HEK293 (cell line): ENCODE results near the gene SRGN.
"Not testable (repeated sequence)": the region's sequence is repeated elsewhere in the genome, so short reads cannot be mapped to it uniquely, and the experiment has no call there.

Experiments
- CTCF ChIA-PET: fragments of 350-600 bp; formaldehyde crosslinking; extraction: SDS; loops from one replicate; lab custom pipeline; 2021; ENCODE audit warnings: antibody characterized with exemption; lab: Yijun Ruan, JAX
- POLR2A ChIA-PET: fragments of 300-600 bp; formaldehyde crosslinking; extraction: SDS; loops from one replicate; lab custom pipeline; 2020; ENCODE audit warnings: antibody characterized with exemption, inconsistent platforms; lab: Yijun Ruan, JAX
- H3K27ac ChIP-seq: fragments of 200-500 bp; sonication (Bioruptor generic); 2 replicates; pipeline ENCODE4 v1.5.1; 2014; ENCODE audit warnings: low read depth, low read length, control low read depth, inconsistent platforms; ENCODE audit errors: extremely low read depth
- H3K36me3 ChIP-seq, 2 experiments: fragments of 200-500 bp in 1 of 2; sonication (Bioruptor generic) in 1 of 2; 1 replicate in 1 of 2; 2 replicates in 1 of 2; pipeline ENCODE4 v1.5.1; 2014 to 2017; ENCODE audit warnings: inconsistent platforms in 2 of 2, low read length in 2 of 2; ENCODE audit not compliant: control insufficient read depth in 2 of 2, insufficient read depth in 1 of 2
- H3K4me1 ChIP-seq: fragments of 200-500 bp; sonication (Bioruptor generic); 2 replicates; pipeline ENCODE4 v1.5.1; 2014; ENCODE audit warnings: mild to moderate bottlenecking, low read length, inconsistent platforms; ENCODE audit not compliant: control insufficient read depth, insufficient read depth
- H3K4me3 ChIP-seq: 2 replicates; pipeline ENCODE4 v1.5.1; 2011; ENCODE audit warnings: low read depth, mild to moderate bottlenecking, control low read depth, low read length, moderate library complexity
- H3K9me3 ChIP-seq: fragments of 200-500 bp; sonication (Bioruptor generic); 2 replicates; pipeline ENCODE4 v1.5.1; 2014; ENCODE audit warnings: low read depth, low read length, inconsistent platforms; ENCODE audit not compliant: control insufficient read depth, insufficient read depth
- SCRT1 ChIP-seq: fragments of 450-650 bp; formaldehyde crosslinking; IDR thresholded peaks from 2 replicates; pipeline ENCODE4 v1.5.1; 2016; ENCODE audit warnings: missing biosample characterization, missing genetic modification characterization, borderline replicate concordance
- SCRT2 ChIP-seq: fragments of 450-650 bp; formaldehyde crosslinking; IDR thresholded peaks from 2 replicates; pipeline ENCODE4 v1.5.1; 2016; ENCODE audit warnings: missing biosample characterization, missing genetic modification characterization
- SP3 ChIP-seq: fragments of 450-650 bp; formaldehyde crosslinking; IDR thresholded peaks from 2 replicates; pipeline ENCODE4 v1.5.1; 2016; ENCODE audit warnings: missing biosample characterization, missing genetic modification characterization
- ZFHX2 ChIP-seq: fragments of 450-650 bp; formaldehyde crosslinking; conservative IDR thresholded peaks from 2 replicates; pipeline ENCODE4 v1.5.1; 2016; ENCODE audit warnings: missing biosample characterization, missing genetic modification characterization
- ZNF10 ChIP-seq: fragments of 450-650 bp; formaldehyde crosslinking; IDR thresholded peaks from 2 replicates; pipeline ENCODE4 v1.5.1; 2017; ENCODE audit warnings: missing biosample characterization, missing genetic modification characterization
- ZNF114 ChIP-seq: fragments of 450-650 bp; formaldehyde crosslinking; IDR thresholded peaks from 2 replicates; pipeline ENCODE4 v1.5.0; 2017; ENCODE audit warnings: missing biosample characterization, missing genetic modification characterization
- ZNF121 ChIP-seq: fragments of 450-650 bp; formaldehyde crosslinking; IDR thresholded peaks from 2 replicates; pipeline ENCODE4 v1.5.1; 2016; ENCODE audit warnings: missing biosample characterization, missing genetic modification characterization
- ZNF138 ChIP-seq: fragments of 450-650 bp; formaldehyde crosslinking; IDR thresholded peaks from 2 replicates; pipeline ENCODE4 v1.5.1; 2016; ENCODE audit warnings: missing biosample characterization, missing genetic modification characterization, borderline replicate concordance
- ZNF155 ChIP-seq: fragments of 450-650 bp; formaldehyde crosslinking; IDR thresholded peaks from 2 replicates; pipeline ENCODE4 v1.5.1; 2016; ENCODE audit warnings: missing biosample characterization, missing genetic modification characterization
- ZNF169 ChIP-seq: fragments of 450-650 bp; formaldehyde crosslinking; IDR thresholded peaks from 2 replicates; pipeline ENCODE4 v1.5.1; 2016; ENCODE audit warnings: missing biosample characterization, missing genetic modification characterization
- ZNF211 ChIP-seq: fragments of 450-650 bp; formaldehyde crosslinking; IDR thresholded peaks from 2 replicates; pipeline ENCODE4 v1.5.1; 2016; ENCODE audit warnings: low read depth, missing biosample characterization, missing genetic modification characterization
- ZNF335 ChIP-seq: fragments of 450-650 bp; formaldehyde crosslinking; conservative IDR thresholded peaks from 2 replicates; pipeline ENCODE4 v1.5.1; 2016; ENCODE audit warnings: missing biosample characterization, missing genetic modification characterization
- ZNF416 ChIP-seq: fragments of 450-650 bp; formaldehyde crosslinking; IDR thresholded peaks from 2 replicates; pipeline ENCODE4 v1.5.1; 2016; ENCODE audit warnings: missing biosample characterization, missing genetic modification characterization
- ZNF548 ChIP-seq: fragments of 450-650 bp; formaldehyde crosslinking; IDR thresholded peaks from 2 replicates; pipeline ENCODE4 v1.5.1; 2016; ENCODE audit warnings: missing biosample characterization, missing genetic modification characterization
- ZNF629 ChIP-seq: fragments of 450-650 bp; formaldehyde crosslinking; IDR thresholded peaks from 2 replicates; pipeline ENCODE4 v1.5.1; 2017; ENCODE audit warnings: missing biosample characterization, missing genetic modification characterization
- ZNF747 ChIP-seq: fragments of 450-650 bp; formaldehyde crosslinking; IDR thresholded peaks from 2 replicates; pipeline ENCODE4 v1.5.1; 2016; ENCODE audit warnings: missing biosample characterization, missing genetic modification characterization
- ZNF843 ChIP-seq: fragments of 450-650 bp; formaldehyde crosslinking; IDR thresholded peaks from 2 replicates; pipeline ENCODE4 v1.5.1; 2016; ENCODE audit warnings: missing biosample characterization, missing genetic modification characterization
- TF ChIP-seq, protein P1 (sequence below): fragments of 450-650 bp; formaldehyde crosslinking; IDR thresholded peaks from 2 replicates; pipeline ENCODE4 v1.5.1; 2016; ENCODE audit warnings: missing biosample characterization, missing genetic modification characterization
- TF ChIP-seq, protein P2 (sequence below): fragments of 450-650 bp; formaldehyde crosslinking; IDR thresholded peaks from 2 replicates; pipeline ENCODE4 v1.5.1; 2016; ENCODE audit warnings: missing biosample characterization, missing genetic modification characterization
- TF ChIP-seq, protein P3 (sequence below): fragments of 450-650 bp; formaldehyde crosslinking; IDR thresholded peaks from 2 replicates; pipeline ENCODE4 v1.5.1; 2016; ENCODE audit warnings: missing biosample characterization, missing genetic modification characterization

The SRGN gene

DNA sequence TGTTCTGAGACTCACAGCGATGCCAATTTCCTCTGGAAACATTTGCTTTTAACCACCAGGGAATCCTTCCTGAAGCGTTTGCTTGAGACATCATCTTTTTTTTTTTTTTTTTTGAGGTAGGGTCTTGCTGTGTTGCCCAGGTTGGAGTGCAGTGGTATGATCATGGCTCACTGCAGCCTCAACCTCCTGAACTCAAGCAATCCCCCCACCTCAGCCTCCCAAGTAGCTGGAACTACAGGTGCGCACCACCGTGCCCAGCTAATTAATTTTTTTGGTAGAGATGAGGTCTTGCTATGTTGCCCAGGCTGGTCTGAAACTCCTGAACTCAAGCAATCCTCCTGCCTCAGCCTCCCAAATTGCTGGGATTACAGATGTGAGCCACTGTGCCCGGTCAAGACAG is 47.0 kb upstream of the SRGN start:
- H3K27ac ChIP-seq, H3K36me3 ChIP-seq, H3K9me3 ChIP-seq, H3K4me1 ChIP-seq, H3K4me3 ChIP-seq: not testable (repeated sequence)
- ChIA-PET CTCF (interaction anchor here (0.6 to 0.7 kb wide), 4 partner anchors 12 to 1255 kb away, joined by 3 to 6 read pairs (median 4); no protein-coding TSS in a partner anchor), POLR2A (interaction anchor here (0.7 kb wide), 1 partner anchor 25 kb away, joined by 6 read pairs; no protein-coding TSS in a partner anchor)
- TF ChIP-seq ZNF121 (tag by site-specific recombination), result peak; percentile 76

DNA sequence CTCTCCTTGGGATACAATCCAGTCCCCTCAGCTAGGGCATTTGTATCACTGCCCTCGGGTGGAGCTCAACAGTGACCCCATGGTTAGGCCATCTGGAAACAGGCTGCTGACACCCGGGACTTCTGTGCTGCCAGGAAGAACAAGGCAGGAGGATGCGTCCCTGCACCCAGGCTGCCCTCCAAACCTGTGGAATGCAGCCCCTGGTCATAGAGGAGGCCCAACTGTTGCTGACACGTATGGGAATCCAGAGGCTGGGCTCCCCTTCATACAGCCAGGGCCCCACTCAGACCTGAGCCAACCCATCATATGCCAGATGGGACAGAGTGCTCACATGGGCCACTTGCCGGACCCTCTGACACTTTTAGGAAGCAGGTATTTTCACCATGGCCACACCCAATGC is 45.5 kb upstream of the SRGN start:
- Histone ChIP-seq H3K27ac (no peak overlapping the region), H3K36me3 (no peaks in the 10 kb centered on the region), H3K9me3 (no peaks in the 10 kb centered on the region), H3K4me3 (no peak overlapping the region), H3K4me1 (no peaks in the 10 kb centered on the region)
- POLR2A ChIA-PET, result no interaction called here
- CTCF ChIA-PET, result no interaction called here
- TF ChIP-seq ZNF843 (tag by site-specific recombination) (no peak), SCRT2 (peak; percentile 85)

DNA sequence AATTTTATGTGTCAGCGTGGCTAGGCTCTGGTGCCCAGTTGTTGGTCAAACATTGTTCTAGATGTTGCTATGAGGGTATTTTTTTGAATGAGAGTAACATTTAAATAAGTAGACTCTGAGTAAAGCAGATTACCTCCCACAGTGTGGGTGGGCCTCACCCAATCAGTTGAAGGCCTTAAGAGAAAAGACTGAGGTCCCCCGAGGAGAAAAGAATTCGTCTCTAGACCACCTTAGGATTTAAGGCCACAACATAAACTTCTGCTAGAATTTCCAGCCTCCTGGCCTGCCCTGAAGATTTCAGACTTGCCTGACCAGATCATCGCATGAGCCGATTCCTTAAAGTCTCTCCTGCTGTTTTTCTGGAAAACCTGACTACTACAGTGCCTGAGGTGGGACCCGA is 45.1 kb upstream of the SRGN start:
- Histone ChIP-seq H3K36me3 (no peaks in the 10 kb centered on the region), H3K9me3 (no peaks in the 10 kb centered on the region)
- ChIA-PET CTCF (no interaction called here), POLR2A (no interaction called here)
- TF ChIP-seq, protein P1, sequence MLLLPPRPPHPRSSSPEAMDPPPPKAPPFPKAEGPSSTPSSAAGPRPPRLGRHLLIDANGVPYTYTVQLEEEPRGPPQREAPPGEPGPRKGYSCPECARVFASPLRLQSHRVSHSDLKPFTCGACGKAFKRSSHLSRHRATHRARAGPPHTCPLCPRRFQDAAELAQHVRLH, result no peak
- TF ChIP-seq, protein P2, sequence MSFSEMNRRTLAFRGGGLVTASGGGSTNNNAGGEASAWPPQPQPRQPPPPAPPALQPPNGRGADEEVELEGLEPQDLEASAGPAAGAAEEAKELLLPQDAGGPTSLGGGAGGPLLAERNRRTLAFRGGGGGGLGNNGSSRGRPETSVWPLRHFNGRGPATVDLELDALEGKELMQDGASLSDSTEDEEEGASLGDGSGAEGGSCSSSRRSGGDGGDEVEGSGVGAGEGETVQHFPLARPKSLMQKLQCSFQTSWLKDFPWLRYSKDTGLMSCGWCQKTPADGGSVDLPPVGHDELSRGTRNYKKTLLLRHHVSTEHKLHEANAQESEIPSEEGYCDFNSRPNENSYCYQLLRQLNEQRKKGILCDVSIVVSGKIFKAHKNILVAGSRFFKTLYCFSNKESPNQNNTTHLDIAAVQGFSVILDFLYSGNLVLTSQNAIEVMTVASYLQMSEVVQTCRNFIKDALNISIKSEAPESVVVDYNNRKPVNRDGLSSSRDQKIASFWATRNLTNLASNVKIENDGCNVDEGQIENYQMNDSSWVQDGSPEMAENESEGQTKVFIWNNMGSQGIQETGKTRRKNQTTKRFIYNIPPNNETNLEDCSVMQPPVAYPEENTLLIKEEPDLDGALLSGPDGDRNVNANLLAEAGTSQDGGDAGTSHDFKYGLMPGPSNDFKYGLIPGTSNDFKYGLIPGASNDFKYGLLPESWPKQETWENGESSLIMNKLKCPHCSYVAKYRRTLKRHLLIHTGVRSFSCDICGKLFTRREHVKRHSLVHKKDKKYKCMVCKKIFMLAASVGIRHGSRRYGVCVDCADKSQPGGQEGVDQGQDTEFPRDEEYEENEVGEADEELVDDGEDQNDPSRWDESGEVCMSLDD (tag by site-specific recombination), result no peak
- TF ChIP-seq ZNF335 (tag by site-specific recombination) (no peak), ZNF114 (no peak), ZNF10 (tag by site-specific recombination) (peak; percentile 99), SCRT1 (tag by site-specific recombination) (no peak)
- TF ChIP-seq, protein P3, sequence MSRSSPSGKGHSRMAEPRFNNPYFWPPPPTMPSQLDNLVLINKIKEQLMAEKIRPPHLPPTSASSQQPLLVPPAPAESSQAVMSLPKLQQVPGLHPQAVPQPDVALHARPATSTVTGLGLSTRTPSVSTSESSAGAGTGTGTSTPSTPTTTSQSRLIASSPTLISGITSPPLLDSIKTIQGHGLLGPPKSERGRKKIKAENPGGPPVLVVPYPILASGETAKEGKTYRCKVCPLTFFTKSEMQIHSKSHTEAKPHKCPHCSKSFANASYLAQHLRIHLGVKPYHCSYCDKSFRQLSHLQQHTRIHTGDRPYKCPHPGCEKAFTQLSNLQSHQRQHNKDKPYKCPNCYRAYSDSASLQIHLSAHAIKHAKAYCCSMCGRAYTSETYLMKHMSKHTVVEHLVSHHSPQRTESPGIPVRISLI, result no peak
- TF ChIP-seq, all 188 proteins: peak for 1
- H3K4me3 ChIP-seq, result no peak overlapping the region
- H3K4me1 ChIP-seq, result no peaks in the 10 kb centered on the region
- H3K27ac ChIP-seq, result no peak overlapping the region

DNA sequence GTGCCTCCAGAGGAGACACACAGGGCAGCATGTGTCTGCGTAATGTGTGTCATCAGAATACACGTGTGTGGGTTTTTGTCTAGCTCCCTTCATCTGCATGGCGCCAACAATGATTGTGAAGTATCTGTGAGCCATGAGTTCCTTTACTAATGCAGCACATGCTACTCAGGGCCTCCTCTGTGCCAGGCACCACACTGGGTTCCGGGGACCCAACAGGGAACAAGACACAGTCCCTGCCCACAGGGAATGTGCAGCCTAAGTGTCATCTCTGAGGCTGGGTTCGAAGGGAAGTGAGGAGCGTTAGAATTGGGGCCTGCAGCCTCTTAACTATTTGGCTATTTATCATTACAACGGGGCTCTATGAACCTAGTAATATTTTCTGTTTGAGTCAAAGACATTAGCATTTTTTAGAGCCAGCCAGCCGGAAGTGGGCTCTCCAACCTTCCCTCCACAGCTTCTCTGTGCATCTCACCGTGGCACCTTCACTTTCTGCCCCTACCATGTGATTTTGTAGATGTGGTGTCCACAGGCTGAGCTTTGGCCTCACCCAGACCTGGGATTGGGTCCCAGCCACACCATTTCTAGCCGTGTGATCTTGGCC is 43.9 kb upstream of the SRGN start:
- Histone ChIP-seq H3K9me3 (no peaks in the 10 kb centered on the region), H3K27ac (no peak overlapping the region), H3K36me3 (no peaks in the 10 kb centered on the region), H3K4me1 (no peaks in the 10 kb centered on the region), H3K4me3 (no peak overlapping the region)
- ChIA-PET POLR2A (no interaction called here), CTCF (interaction anchor here (0.6 kb wide), 1 partner anchor 1342 kb away, joined by 5 read pairs; no protein-coding TSS in a partner anchor)
- TF ChIP-seq ZNF548 (tag by site-specific recombination), result no peak
- TF ChIP-seq ZNF155 (tag by site-specific recombination), result no peak
- no peak for TF ChIP-seq ZNF747 (tag by site-specific recombination)
- no peak for TF ChIP-seq ZNF169
- no peak for TF ChIP-seq ZNF138 (tag by site-specific recombination)
- TF ChIP-seq ZNF416 (tag by site-specific recombination), result no peak
- no peak for TF ChIP-seq ZNF629 (tag by site-specific recombination)
- no peak for TF ChIP-seq ZFHX2 (tag by site-specific recombination)
- TF ChIP-seq SP3 (tag by site-specific recombination), result no peak
- no peak for TF ChIP-seq SCRT2
- no peak for TF ChIP-seq ZNF211 (tag by site-specific recombination)
